Pericardium fibroblast (primary cell): ENCODE data around the gene NPTXR. TPM values are rescaled to one million over a fixed set of nuclear protein-coding genes. Genes with fewer than 3 reads are reported as not detected.

Experiments
- total RNA-seq: library from RNA; depleted of rRNA; stranded (reverse); fragments of >200 nt; gene quantifications from 2 replicates; pipeline ENCODE4 v1.2.3, GENCODE V29; 2015

Gene NPTXR
- total RNA-seq: 5.4 and 8.5 TPM in 2 replicates

GRCh38 chr22:38843657-38844314 is at the start of gene NPTXR:
Gene NPTXR (minus strand): TSS chr22:38844028.

GRCh38 chr22:38872172-38872830 is 28.5 kb upstream of the NPTXR start, which contains the start of gene CBX6:
Gene CBX6 (minus strand): TSS chr22:38872216. CDS start chr22:38872190, 26 bp downstream.

GRCh38 chr22:38793721-38794466 is 49.9 kb downstream of the NPTXR start, which contains the start of gene DNAL4:
Gene DNAL4 (minus strand): TSS chr22:38794143. CDS start chr22:38782731, 11,412 bp downstream.

Other genes starting within 250 kb of the NPTXR start
- gene FAM227A, start 187.6 kb downstream of the NPTXR start, total RNA-seq: 0.09 and 1.8 TPM in 2 replicates
- 11.2 and 30.1 TPM in 2 replicates for gene CBY1, start 187.4 kb downstream of the NPTXR start, total RNA-seq
- gene TOMM22, start 162.1 kb downstream of the NPTXR start, total RNA-seq: 49.0 and 56.1 TPM in 2 replicates
- 66.0 and 66.5 TPM in 2 replicates for gene JOSD1, start 143.1 kb downstream of the NPTXR start, total RNA-seq
- 17.0 and 26.6 TPM in 2 replicates for gene GTPBP1, start 138.1 kb downstream of the NPTXR start, total RNA-seq
- gene SUN2, start 88.0 kb downstream of the NPTXR start, total RNA-seq: 90.9 and 94.3 TPM in 2 replicates
- 15.5 and 15.6 TPM in 2 replicates for gene DNAL4, start 49.9 kb downstream of the NPTXR start, total RNA-seq
- 57.4 and 62.0 TPM in 2 replicates for gene CBX6, start 28.2 kb upstream of the NPTXR start, total RNA-seq
- not detected in 2 replicates for gene APOBEC3A, start 113.6 kb upstream of the NPTXR start, total RNA-seq
- 0.23 and 0.34 TPM in 2 replicates for gene APOBEC3B, start 138.3 kb upstream of the NPTXR start, total RNA-seq
- gene APOBEC3C, start 170.2 kb upstream of the NPTXR start, total RNA-seq: 15.9 and 30.5 TPM in 2 replicates
- gene APOBEC3D, start 177.1 kb upstream of the NPTXR start, total RNA-seq: 0.58 and 6.6 TPM in 2 replicates
- gene APOBEC3F, start 196.8 kb upstream of the NPTXR start, total RNA-seq: 1.5 and 8.9 TPM in 2 replicates
- 5.4 and 9.2 TPM in 2 replicates for gene APOBEC3G, start 233.2 kb upstream of the NPTXR start, total RNA-seq